Chondrocyte (in vitro differentiated cells): Measurements from ENCODE around the gene SLC25A21. TPM values are rescaled to one million over a fixed set of nuclear protein-coding genes. Genes with fewer than 3 reads are reported as not detected.
"Not testable (repeated sequence)": the region's sequence is repeated elsewhere in the genome, so short reads cannot be mapped to it uniquely, and the experiment has no call there.

Experiments used
- DNase-seq: peaks from one replicate; pipeline ENCODE4 v3.0.0; 2021; ENCODE audit warnings: mixed read lengths, low spot score
- H3K27ac Mint-ChIP-seq: one replicate; pipeline ENCODE4 v1.8.0; 2021; ENCODE audit warnings: mild to moderate bottlenecking, moderate library complexity, mixed read lengths; ENCODE audit not compliant: unreplicated experiment
- H3K27me3 Mint-ChIP-seq: 2 replicates; pipeline ENCODE4 v1.8.0; 2021; ENCODE audit warnings: low read depth, mixed read lengths
- H3K36me3 Mint-ChIP-seq: 2 replicates; pipeline ENCODE4 v1.8.0; 2021; ENCODE audit warnings: low read depth, mixed read lengths
- H3K4me1 Mint-ChIP-seq: 2 replicates; pipeline ENCODE4 v1.8.0; 2021; ENCODE audit warnings: low read depth, mild to moderate bottlenecking, mixed read lengths
- H3K4me3 Mint-ChIP-seq: one replicate; pipeline ENCODE4 v1.8.0; 2021; ENCODE audit warnings: mild to moderate bottlenecking, moderate library complexity, mixed read lengths; ENCODE audit not compliant: unreplicated experiment
- H3K9me3 Mint-ChIP-seq: 2 replicates; pipeline ENCODE4 v1.8.0; 2021; ENCODE audit warnings: low read depth, mixed read lengths
- CTCF ChIP-seq: fragments of 200-600 bp; sonication (generic); IDR thresholded peaks from 2 replicates; pipeline ENCODE4 v1.5.0; 2021; ENCODE audit warnings: antibody characterized with exemption, mild to moderate bottlenecking, moderate library complexity
- total RNA-seq: library from RNA; stranded (reverse); gene quantifications from 3 replicates; pipeline ENCODE4 v1.2.1, GENCODE V29; 2021

SLC25A21 gene
- total RNA-seq, 1 donor from 2014 or later = 0.22 TPM

GRCh38 chr14:37168721-37169120, 3.7 kb downstream of the SLC25A21 start:
- DNase-seq = no peak
- peaks cover 16% of the 10 kb centered on the region for H3K4me1 Mint-ChIP-seq
- no peaks in the 10 kb centered on the region for H3K9me3 Mint-ChIP-seq
- H3K27ac Mint-ChIP-seq = no peak overlapping the region
- H3K36me3 Mint-ChIP-seq = no peaks in the 10 kb centered on the region
- H3K27me3 Mint-ChIP-seq = peaks cover 14% of the 10 kb centered on the region
- no peak for TF ChIP-seq CTCF
- H3K4me3 Mint-ChIP-seq = no peak overlapping the region

GRCh38 chr14:37167151-37168047, 5.0 kb downstream of the SLC25A21 start:
- TF ChIP-seq CTCF = no peak
- H3K4me1 Mint-ChIP-seq = peaks cover 5% of the 10 kb centered on the region
- peaks cover 17% of the 10 kb centered on the region for H3K27me3 Mint-ChIP-seq
- no peak overlapping the region for H3K27ac Mint-ChIP-seq
- H3K9me3 Mint-ChIP-seq = peaks cover 1% of the 10 kb centered on the region
- no peaks in the 10 kb centered on the region for H3K36me3 Mint-ChIP-seq
- no peak for DNase-seq
- H3K4me3 Mint-ChIP-seq = no peak overlapping the region

GRCh38 chr14:37165794-37166193, 6.6 kb downstream of the SLC25A21 start:
- Mint-ChIP-seq H3K36me3 (no peaks in the 10 kb centered on the region), H3K9me3 (peaks cover 4% of the 10 kb centered on the region), H3K4me3 (no peak overlapping the region), H3K4me1 (no peaks in the 10 kb centered on the region), H3K27ac (no peak overlapping the region), H3K27me3 (peaks cover 20% of the 10 kb centered on the region)
- TF ChIP-seq CTCF = no peak
- no peak for DNase-seq

- H3K4me3 Mint-ChIP-seq, H3K4me1 Mint-ChIP-seq, DNase-seq, H3K36me3 Mint-ChIP-seq, H3K27ac Mint-ChIP-seq: not testable (repeated sequence)
- Mint-ChIP-seq H3K9me3 (peaks cover 11% of the 10 kb centered on the region), H3K27me3 (peaks cover 37% of the 10 kb centered on the region)
Observed at GRCh38 chr14:37162307-37162706, 10.1 kb downstream of the SLC25A21 start.

- H3K4me3 Mint-ChIP-seq = no peak overlapping the region
- no peak overlapping the region for H3K27ac Mint-ChIP-seq
- no peak for DNase-seq
- H3K27me3 Mint-ChIP-seq = peaks cover 33% of the 10 kb centered on the region
- no peak for TF ChIP-seq CTCF
- H3K36me3 Mint-ChIP-seq = peaks cover 6% of the 10 kb centered on the region
- peaks cover 26% of the 10 kb centered on the region for H3K9me3 Mint-ChIP-seq
- peaks cover 3% of the 10 kb centered on the region for H3K4me1 Mint-ChIP-seq
Observed at GRCh38 chr14:37157987-37158386, 14.4 kb downstream of the SLC25A21 start.

GRCh38 chr14:37153483-37153882, 18.9 kb downstream of the SLC25A21 start:
- peaks cover 2% of the 10 kb centered on the region for H3K4me1 Mint-ChIP-seq
- DNase-seq = no peak
- H3K27me3 Mint-ChIP-seq = peaks cover 27% of the 10 kb centered on the region
- peaks cover 4% of the 10 kb centered on the region for H3K36me3 Mint-ChIP-seq
- H3K4me3 Mint-ChIP-seq = no peak overlapping the region
- H3K27ac Mint-ChIP-seq = no peak overlapping the region
- H3K9me3 Mint-ChIP-seq = peaks cover 14% of the 10 kb centered on the region
- TF ChIP-seq CTCF = no peak
